Urinary bladder (tissue), 4 donors: ENCODE data around the gene CNNM1. TPM values are rescaled to one million over a fixed set of nuclear protein-coding genes. Genes with fewer than 3 reads are reported as not detected.

Experiments used
- DNase-seq: peaks from one replicate; pipeline ENCODE4 v3.0.0-alpha.2; 2015; ENCODE audit errors: extremely low spot score
- H3K27ac ChIP-seq: one replicate; pipeline ENCODE4 v1.5.1; 2013; ENCODE audit warnings: low read depth, mild to moderate bottlenecking, moderate library complexity
- H3K36me3 ChIP-seq: one replicate; pipeline ENCODE4 v1.6.1; 2013; ENCODE audit warnings: mild to moderate bottlenecking, moderate library complexity; ENCODE audit not compliant: insufficient read depth
- H3K4me1 ChIP-seq: one replicate; pipeline ENCODE4 v1.6.1; 2013; ENCODE audit warnings: mild to moderate bottlenecking, moderate library complexity; ENCODE audit not compliant: insufficient read depth
- H3K4me3 ChIP-seq: one replicate; pipeline ENCODE4 v1.5.1; 2013; ENCODE audit warnings: low read depth, low read length
- WGBS: extraction: QIAGEN DNeasy Blood & Tissue Kit; methylation state at CpG from one replicate; pipeline ENCODE4 v1.1.7; 2013; 5-methylcytosine and 5-hydroxymethylcytosine counted together
- polyA plus RNA-seq: library from polyadenylated mRNA; stranded (reverse); fragments of 200-250 nt; gene quantifications from one replicate; pipeline ENCODE4 v1.2.3, GENCODE V29; 2013
- total RNA-seq: library from RNA; depleted of rRNA; stranded (reverse); fragments of >200 nt; gene quantifications from one replicate; pipeline ENCODE4 v1.2.3, GENCODE V29; 2014
- donor health status: healthy with polysubstance abuse.
- donor health status: healthy.

The CNNM1 gene
- total and polyA plus RNA-seq, 2 donors: 1.6 to 2.3 TPM

- no peak for DNase-seq
- H3K4me3 ChIP-seq: no peak overlapping the region
- no peaks in the 10 kb centered on the region for H3K36me3 ChIP-seq
- no peaks in the 10 kb centered on the region for H3K4me1 ChIP-seq
- WGBS: 88% methylated on average over 7 of the region's 7 CpGs
- no peak overlapping the region for H3K27ac ChIP-seq
These were observed 65.7 kb downstream of the CNNM1 start for GRCh38 chr10:99394761-99395386.

- DNase-seq: no peak
- Histone ChIP-seq H3K27ac (no peak overlapping the region), H3K36me3 (no peaks in the 10 kb centered on the region), H3K4me3 (no peak overlapping the region), H3K4me1 (no peaks in the 10 kb centered on the region)
- 73% methylated on average over 2 of the region's 2 CpGs for WGBS
These were observed 66.7 kb downstream of the CNNM1 start for GRCh38 chr10:99395750-99396445.

- DNase-seq: no peak
- Histone ChIP-seq H3K27ac (no peak overlapping the region), H3K4me1 (no peaks in the 10 kb centered on the region), H3K36me3 (no peaks in the 10 kb centered on the region), H3K4me3 (no peak overlapping the region)
- 62% methylated on average over 3 of the region's 3 CpGs for WGBS
These were observed 67.3 kb downstream of the CNNM1 start for GRCh38 chr10:99396471-99396870.

- no peak for DNase-seq
- Histone ChIP-seq H3K27ac (no peak overlapping the region), H3K4me3 (no peak overlapping the region), H3K4me1 (no peaks in the 10 kb centered on the region), H3K36me3 (no peaks in the 10 kb centered on the region)
- WGBS: 95% methylated on average over 3 of the region's 3 CpGs
These were observed 70.5 kb downstream of the CNNM1 start for GRCh38 chr10:99399664-99400063.

GRCh38 chr10:99403674-99404073 lies 74.5 kb downstream of the CNNM1 start:
- Histone ChIP-seq H3K27ac (no peak overlapping the region), H3K36me3 (no peaks in the 10 kb centered on the region), H3K4me3 (no peak overlapping the region), H3K4me1 (no peaks in the 10 kb centered on the region)
- WGBS: 87% methylated on average over 9 of the region's 9 CpGs
- DNase-seq: no peak

- no peak overlapping the region for H3K4me3 ChIP-seq
- H3K36me3 ChIP-seq: no peaks in the 10 kb centered on the region
- DNase-seq: no peak
- no peaks in the 10 kb centered on the region for H3K4me1 ChIP-seq
- WGBS: 96% methylated on average over 3 of the region's 3 CpGs
- no peak overlapping the region for H3K27ac ChIP-seq
These were observed 77.0 kb downstream of the CNNM1 start for GRCh38 chr10:99406149-99406548.

GRCh38 chr10:99410146-99410545 lies 81.0 kb downstream of the CNNM1 start:
- no peak overlapping the region for H3K27ac ChIP-seq
- H3K36me3 ChIP-seq: no peaks in the 10 kb centered on the region
- H3K4me3 ChIP-seq: no peak overlapping the region
- no peaks in the 10 kb centered on the region for H3K4me1 ChIP-seq
- WGBS: 56% methylated on average over 1 of the region's 1 CpG
- DNase-seq: no peak

GRCh38 chr10:99410876-99411275 lies 81.7 kb downstream of the CNNM1 start:
- H3K4me1 ChIP-seq: no peaks in the 10 kb centered on the region
- no peak for DNase-seq
- no peak overlapping the region for H3K4me3 ChIP-seq
- no peaks in the 10 kb centered on the region for H3K36me3 ChIP-seq
- H3K27ac ChIP-seq: no peak overlapping the region
- WGBS: 93% methylated on average over 4 of the region's 4 CpGs

GRCh38 chr10:99411546-99411945 lies 82.4 kb downstream of the CNNM1 start:
- no peak overlapping the region for H3K27ac ChIP-seq
- H3K4me3 ChIP-seq: no peak overlapping the region
- H3K4me1 ChIP-seq: no peaks in the 10 kb centered on the region
- no peak for DNase-seq
- WGBS: 97% methylated on average over 2 of the region's 2 CpGs
- no peaks in the 10 kb centered on the region for H3K36me3 ChIP-seq

- Histone ChIP-seq H3K4me1 (no peaks in the 10 kb centered on the region), H3K27ac (no peak overlapping the region), H3K36me3 (no peaks in the 10 kb centered on the region), H3K4me3 (no peak overlapping the region)
- DNase-seq: no peak
- WGBS: 98% methylated on average over 1 of the region's 1 CpG
These were observed 82.9 kb downstream of the CNNM1 start for GRCh38 chr10:99412099-99412498.

GRCh38 chr10:99418910-99419624 lies 89.9 kb downstream of the CNNM1 start:
- H3K27ac ChIP-seq: no peak overlapping the region
- H3K4me1 ChIP-seq: peaks cover 2% of the 10 kb centered on the region
- H3K4me3 ChIP-seq: no peak overlapping the region
- H3K36me3 ChIP-seq: no peaks in the 10 kb centered on the region
- no peak for DNase-seq

- Histone ChIP-seq H3K27ac (no peak overlapping the region), H3K4me3 (no peak overlapping the region), H3K36me3 (no peaks in the 10 kb centered on the region), H3K4me1 (peaks cover 2% of the 10 kb centered on the region)
- no peak for DNase-seq
- WGBS: 97% methylated on average over 2 of the region's 2 CpGs
These were observed 90.5 kb downstream of the CNNM1 start for GRCh38 chr10:99419688-99420087.

- WGBS: 85% methylated on average over 3 of the region's 3 CpGs
- no peak for DNase-seq
- Histone ChIP-seq H3K4me1 (peaks cover 2% of the 10 kb centered on the region), H3K27ac (no peak overlapping the region), H3K36me3 (peaks cover 4% of the 10 kb centered on the region), H3K4me3 (no peak overlapping the region)
These were observed 92.1 kb downstream of the CNNM1 start for GRCh38 chr10:99421233-99421739.
